Measurements from ENCODE around the gene DCUN1D2. TPM values are rescaled to one million over a fixed set of nuclear protein-coding genes. Genes with fewer than 3 reads are reported as not detected.
A peak's percentile ranks its signal among the peaks of the same experiment; 100 is the strongest.

DCUN1D2 gene
- polyA plus RNA-seq, 3 donors, result 3.1 to 16.7 (median 6.1) TPM

DNA sequence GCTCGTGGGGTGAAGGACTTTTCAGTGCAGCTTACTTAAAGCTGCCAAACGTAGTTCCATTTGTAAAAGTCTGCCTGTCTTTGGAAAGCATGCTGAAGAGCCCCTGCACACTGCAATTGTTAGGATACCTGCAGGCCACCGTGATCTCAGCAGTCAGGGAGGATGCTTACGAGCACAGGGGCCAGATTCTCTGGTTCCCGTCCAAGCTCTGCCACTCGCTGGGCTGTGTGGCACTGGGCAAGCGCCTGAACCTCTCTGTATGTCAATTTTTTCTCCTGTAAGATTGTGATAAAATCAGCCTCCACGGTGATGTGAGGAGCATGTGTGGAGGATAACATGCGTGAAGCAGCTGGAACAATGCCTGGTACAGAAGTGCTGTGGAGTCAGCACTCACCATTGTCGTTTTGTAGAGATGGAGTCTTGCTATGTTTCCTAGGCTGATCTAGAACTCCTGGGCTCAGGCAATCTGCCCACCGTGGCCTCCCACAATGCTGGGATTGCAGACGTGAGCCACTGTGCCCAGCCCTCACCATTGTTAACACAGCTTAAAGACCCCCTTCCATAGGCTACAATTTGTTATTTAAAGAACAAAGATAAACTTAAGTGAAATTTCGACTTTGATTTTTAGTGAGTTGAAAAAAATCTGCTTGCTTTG is 40.7 kb downstream of the DCUN1D2 start:
- H3K9me3 ChIP-seq (replicated peaks in 1 of 2; ENCODE audit: control insufficient read depth in 1 of 2, insufficient read depth in 1 of 2, low read length in 2 of 2), result peaks cover 0 to 4% of the 10 kb centered on the region in 2 donors
- H2AFZ ChIP-seq (ENCODE audit: insufficient read depth, low read depth, low read length, poor library complexity, severe bottlenecking), result no peak overlapping the region
- Mint-ChIP-seq H3K27ac (peak overlapping the region in 3 of 7 donors; percentile 9 to 50 (median 40)), H3K27me3 (ENCODE audit: low read depth in 3 of 3) (peaks cover 0 to 4% (median 0%) of the 10 kb centered on the region in 3 donors), H3K36me3 (peaks cover 12 to 27% of the 10 kb centered on the region in 2 donors), H3K4me1 (no peaks in the 10 kb centered on the region), H3K4me3 (no peak overlapping the region), H3K9me3 (peaks cover 0 to 11% (median 3%) of the 10 kb centered on the region in 7 donors)
- no peaks in the 10 kb centered on the region for H4K20me1 ChIP-seq (ENCODE audit: insufficient read depth, low read length)
- TF ChIP-seq, protein P1, sequence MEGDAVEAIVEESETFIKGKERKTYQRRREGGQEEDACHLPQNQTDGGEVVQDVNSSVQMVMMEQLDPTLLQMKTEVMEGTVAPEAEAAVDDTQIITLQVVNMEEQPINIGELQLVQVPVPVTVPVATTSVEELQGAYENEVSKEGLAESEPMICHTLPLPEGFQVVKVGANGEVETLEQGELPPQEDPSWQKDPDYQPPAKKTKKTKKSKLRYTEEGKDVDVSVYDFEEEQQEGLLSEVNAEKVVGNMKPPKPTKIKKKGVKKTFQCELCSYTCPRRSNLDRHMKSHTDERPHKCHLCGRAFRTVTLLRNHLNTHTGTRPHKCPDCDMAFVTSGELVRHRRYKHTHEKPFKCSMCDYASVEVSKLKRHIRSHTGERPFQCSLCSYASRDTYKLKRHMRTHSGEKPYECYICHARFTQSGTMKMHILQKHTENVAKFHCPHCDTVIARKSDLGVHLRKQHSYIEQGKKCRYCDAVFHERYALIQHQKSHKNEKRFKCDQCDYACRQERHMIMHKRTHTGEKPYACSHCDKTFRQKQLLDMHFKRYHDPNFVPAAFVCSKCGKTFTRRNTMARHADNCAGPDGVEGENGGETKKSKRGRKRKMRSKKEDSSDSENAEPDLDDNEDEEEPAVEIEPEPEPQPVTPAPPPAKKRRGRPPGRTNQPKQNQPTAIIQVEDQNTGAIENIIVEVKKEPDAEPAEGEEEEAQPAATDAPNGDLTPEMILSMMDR (IDR thresholded peaks at IDR 0.05), result no peak
- H3K27ac ChIP-seq (ENCODE audit: low read depth in 1 of 2, low read length in 2 of 2), result no peak overlapping the region
- H3K4me3 ChIP-seq (replicated peaks in 1 of 3; ENCODE audit: low read depth in 2 of 3, low read length in 3 of 3), result no peak overlapping the region
- H3K4me2 ChIP-seq (replicated peaks; ENCODE audit: extremely low read depth, low read length, poor library complexity, severe bottlenecking), result no peak overlapping the region
- 95% methylated on average over 9 of the region's 13 CpGs for WGBS (ENCODE audit: insufficient coverage)
- no peaks in the 10 kb centered on the region for H3K4me1 ChIP-seq (ENCODE audit: control insufficient read depth in 1 of 2, insufficient read depth in 2 of 2, low read length in 2 of 2)
- peaks cover 6 to 20% of the 10 kb centered on the region in 2 donors for H3K36me3 ChIP-seq (replicated peaks in 1 of 2; ENCODE audit: control insufficient read depth in 1 of 2, insufficient read depth in 2 of 2, low read length in 2 of 2)
- no peaks in the 10 kb centered on the region for H3K79me2 ChIP-seq (ENCODE audit: insufficient read depth, low read length)
- no peaks in the 10 kb centered on the region for H3K27me3 ChIP-seq (ENCODE audit: control insufficient read depth in 2 of 2, insufficient read depth in 2 of 2, low read length in 2 of 2)
- DNase-seq, result no peak
- intact Hi-C loops (cut with micrococcal nuclease), result no loop called here
- no peak overlapping the region for H3K9ac ChIP-seq (ENCODE audit: insufficient read depth, low read length, poor library complexity, severe bottlenecking)

DNA sequence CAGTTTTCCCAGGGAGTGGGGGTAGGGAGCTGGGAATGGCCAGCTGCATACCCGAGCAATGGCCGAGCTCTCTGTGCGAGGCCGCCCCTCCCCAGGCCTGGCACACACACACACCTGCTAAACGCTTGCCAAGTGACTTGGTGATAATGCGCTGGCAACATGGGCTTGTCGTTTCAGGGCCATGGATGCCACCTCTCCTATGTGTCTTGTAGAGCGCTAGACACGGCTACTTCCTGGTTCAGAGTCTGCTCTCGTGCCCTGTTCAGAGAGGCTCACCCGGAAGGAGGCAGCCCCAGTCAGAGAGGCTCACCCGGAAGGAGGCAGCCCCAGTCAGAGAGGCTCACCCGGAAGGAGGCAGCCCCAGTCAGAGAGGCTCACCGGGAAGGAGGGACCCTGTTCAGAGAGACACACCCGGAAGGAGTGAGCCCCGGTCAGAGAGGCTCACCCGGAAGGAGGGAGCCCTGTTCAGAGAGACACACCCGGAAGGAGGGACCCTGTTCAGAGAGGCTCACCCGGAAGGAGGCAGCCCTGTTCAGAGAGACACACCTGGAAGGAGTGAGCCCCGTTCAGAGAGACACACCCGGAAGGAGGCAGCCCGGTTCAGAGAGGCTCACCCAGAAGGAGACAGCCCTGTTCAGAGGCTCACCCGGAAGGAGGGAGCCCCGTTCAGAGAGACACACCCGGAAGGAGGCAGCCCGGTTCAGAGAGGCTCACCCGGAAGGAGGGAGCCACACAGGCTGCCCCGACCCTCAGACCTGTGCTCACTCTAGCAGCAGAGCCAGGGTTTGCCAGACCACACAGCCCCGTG is 41.4 kb downstream of the DCUN1D2 start:
- intact Hi-C loops (cut with micrococcal nuclease), result no loop called here
- Histone ChIP-seq H3K36me3 (replicated peaks in 1 of 2; ENCODE audit: control insufficient read depth in 1 of 2, insufficient read depth in 2 of 2, low read length in 2 of 2) (peaks cover 1 to 13% of the 10 kb centered on the region in 2 donors), H3K4me1 (ENCODE audit: control insufficient read depth in 1 of 2, insufficient read depth in 2 of 2, low read length in 2 of 2) (no peaks in the 10 kb centered on the region), H3K4me3 (replicated peaks in 1 of 3; ENCODE audit: low read depth in 2 of 3, low read length in 3 of 3) (no peak overlapping the region), H3K9ac (ENCODE audit: insufficient read depth, low read length, poor library complexity, severe bottlenecking) (no peak overlapping the region), H3K27me3 (ENCODE audit: control insufficient read depth in 2 of 2, insufficient read depth in 2 of 2, low read length in 2 of 2) (no peaks in the 10 kb centered on the region), H4K20me1 (ENCODE audit: insufficient read depth, low read length) (no peaks in the 10 kb centered on the region), H2AFZ (ENCODE audit: insufficient read depth, low read depth, low read length, poor library complexity, severe bottlenecking) (no peak overlapping the region), H3K79me2 (ENCODE audit: insufficient read depth, low read length) (no peaks in the 10 kb centered on the region), H3K9me3 (replicated peaks in 1 of 2; ENCODE audit: control insufficient read depth in 1 of 2, insufficient read depth in 1 of 2, low read length in 2 of 2) (peaks cover 0 to 4% of the 10 kb centered on the region in 2 donors), H3K4me2 (replicated peaks; ENCODE audit: extremely low read depth, low read length, poor library complexity, severe bottlenecking) (no peak overlapping the region), H3K27ac (ENCODE audit: low read depth in 1 of 2, low read length in 2 of 2) (no peak overlapping the region)
- Mint-ChIP-seq H3K27ac (peak overlapping the region in 2 of 7 donors; percentile 40 to 73), H3K9me3 (peaks cover 0 to 11% (median 3%) of the 10 kb centered on the region in 7 donors), H3K27me3 (ENCODE audit: low read depth in 3 of 3) (peaks cover 0 to 2% (median 0%) of the 10 kb centered on the region in 3 donors), H3K36me3 (peaks cover 10 to 23% of the 10 kb centered on the region in 2 donors), H3K4me3 (no peak overlapping the region), H3K4me1 (no peaks in the 10 kb centered on the region)
- TF ChIP-seq, protein P1 (IDR thresholded peaks at IDR 0.05), result no peak
- DNase-seq, result no peak
- 90% methylated on average over 25 of the region's 29 CpGs for WGBS (ENCODE audit: insufficient coverage)
